A549 (cell line): ENCODE results near the gene PNPLA6. TPM values are rescaled to one million over a fixed set of nuclear protein-coding genes. Genes with fewer than 3 reads are reported as not detected.

Source experiments
- ATAC-seq, 2 experiments: fragments of 200-7000 bp in 1 of 2; fragments of >200 bp in 1 of 2; cut with Nextera tagmentation in 1 of 2; cut with Tn5 transposase in 1 of 2; 3 replicates each; pipeline versions ENCODE4 v1.8.0 to v1.9.1; 2018 to 2020; ENCODE audit warnings: mild to moderate bottlenecking in 1 of 2, moderate library complexity in 1 of 2
- CTCF ChIA-PET: fragments of 300-600 bp; sonication (Branson Sonifier 250); formaldehyde crosslinking; extraction: SDS; loops from one replicate; lab custom pipeline; 2021; ENCODE audit warnings: antibody characterized with exemption, inconsistent platforms; lab: Yijun Ruan, JAX
- POLR2A ChIA-PET: fragments of 350-600 bp; formaldehyde crosslinking; extraction: SDS; loops from one replicate; lab custom pipeline; 2021; ENCODE audit warnings: antibody characterized with exemption, inconsistent platforms; lab: Yijun Ruan, JAX
- DNase-seq, 2 experiments: peaks; one replicate each; pipeline versions ENCODE4 v3.0.0 to v3.0.0-alpha.2; 2011 to 2016; ENCODE audit warnings: low read depth in 1 of 2, low spot score in 1 of 2
- FAIRE-seq: peaks from 2 replicates; lab custom pipeline; 2011; peaks lifted over from hg19 to GRCh38; lab: Jason Lieb, UNC
- H3K27ac ChIP-seq, 2 experiments: fragments of >200 bp; sonication (Bioruptor Twin); formaldehyde crosslinking; 3 replicates each; pipeline ENCODE4 v1.5.1; 2016 to 2017
- H3K4me1 ChIP-seq: fragments of >200 bp; sonication (Bioruptor Twin); formaldehyde crosslinking; 3 replicates; pipeline ENCODE4 v1.6.1; 2016
- H3K4me2 ChIP-seq: fragments of >200 bp; sonication (Bioruptor Twin); formaldehyde crosslinking; 3 replicates; pipeline ENCODE4 v1.6.1; 2016
- H3K4me3 ChIP-seq: fragments of >200 bp; sonication (Bioruptor Twin); formaldehyde crosslinking; 3 replicates; pipeline ENCODE4 v1.5.1; 2016
- H3K9me3 ChIP-seq: fragments of >200 bp; sonication (Bioruptor Twin); formaldehyde crosslinking; 3 replicates; pipeline ENCODE4 v1.6.1; 2016
- CBX8 ChIP-seq: fragments of 200-600 bp; sonication (generic); IDR thresholded peaks from 2 replicates; pipeline ENCODE4 v1.6.1; 2016
- CEBPB ChIP-seq, 2 experiments: fragments of >200 bp in 1 of 2; sonication (Bioruptor Twin) in 1 of 2; formaldehyde crosslinking in 1 of 2; IDR thresholded peaks; 2 replicates each; pipeline ENCODE4 v1.6.1; 2012 to 2016
- E2F6 ChIP-seq: IDR thresholded peaks from 2 replicates; pipeline ENCODE4 v1.6.1; 2012; ENCODE audit warnings: low read depth, borderline replicate concordance
- EHMT2 ChIP-seq: fragments of 200-600 bp; sonication (generic); IDR thresholded peaks from 2 replicates; pipeline ENCODE4 v1.6.1; 2016; ENCODE audit warnings: antibody characterized with exemption, low read depth, mild to moderate bottlenecking, moderate library complexity
- HOXB13 ChIP-seq: fragments of 250-450 bp; sonication (Bioruptor Pico); IDR thresholded peaks from 2 replicates; pipeline ENCODE4 v1.5.0; 2020; ENCODE audit warnings: low read depth, mild to moderate bottlenecking, moderate library complexity
- HOXB5 ChIP-seq: fragments of 250-450 bp; sonication (Bioruptor Pico); IDR thresholded peaks from 2 replicates; pipeline ENCODE4 v1.5.0; 2020; ENCODE audit warnings: mild to moderate bottlenecking, moderate library complexity
- JUN ChIP-seq, 2 experiments: fragments of >200 bp; sonication (Bioruptor Twin); formaldehyde crosslinking; IDR thresholded peaks; 2 replicates in 1 of 2; 3 replicates in 1 of 2; pipeline ENCODE4 v1.6.1; 2016 to 2017
- MAFK ChIP-seq: fragments of 450-650 bp; IDR thresholded peaks from 2 replicates; pipeline ENCODE4 v1.6.1; 2014; ENCODE audit not compliant: partially characterized antibody
- MAX ChIP-seq: IDR thresholded peaks from 2 replicates; pipeline ENCODE4 v1.6.1; 2012
- NFE2L2 ChIP-seq: fragments of 150-350 bp; conservative IDR thresholded peaks from 2 replicates; pipeline ENCODE4 v1.6.1; 2014; ENCODE audit warnings: low read length
- POLR2A ChIP-seq: IDR thresholded peaks from 2 replicates; pipeline ENCODE4 v1.6.1; 2012; ENCODE audit warnings: mild to moderate bottlenecking, low read length
- REST ChIP-seq: fragments of 200-600 bp; sonication (generic); IDR thresholded peaks from 2 replicates; pipeline ENCODE4 v1.6.1; 2016; ENCODE audit warnings: antibody characterized with exemption, mild to moderate bottlenecking, moderate library complexity
- RNF2 ChIP-seq: fragments of 200-600 bp; sonication (generic); IDR thresholded peaks from 2 replicates; pipeline ENCODE4 v1.6.1; 2016; ENCODE audit warnings: low read depth, mild to moderate bottlenecking, antibody characterized with exemption, moderate library complexity, borderline replicate concordance
- TFCP2L1 ChIP-seq: fragments of 250-450 bp; sonication (Bioruptor Pico); IDR thresholded peaks from 2 replicates; pipeline ENCODE4 v1.5.0; 2021; ENCODE audit warnings: mild to moderate bottlenecking
- TP53 ChIP-seq: fragments of 250-450 bp; sonication (Bioruptor Pico); IDR thresholded peaks from 2 replicates; pipeline ENCODE4 v1.5.0; 2021; ENCODE audit warnings: mild to moderate bottlenecking, moderate library complexity
- USF2 ChIP-seq: fragments of 450-650 bp; IDR thresholded peaks from 2 replicates; pipeline ENCODE4 v1.6.1; 2014; ENCODE audit warnings: antibody characterized with exemption
- ZFP36 ChIP-seq: fragments of 450-650 bp; IDR thresholded peaks from 2 replicates; pipeline ENCODE4 v1.6.1; 2014; ENCODE audit warnings: borderline replicate concordance; ENCODE audit not compliant: partially characterized antibody
- WGBS: methylation state at CpG from one replicate; pipeline ENCODE4 v1.1.6; 2017; ENCODE audit errors: missing lambda C conversion rate; 5-methylcytosine and 5-hydroxymethylcytosine counted together
- polyA plus RNA-seq, 4 experiments: library from polyadenylated mRNA; depleted of rRNA in 3 of 4; stranded (reverse); fragments of >200 nt; fragmentation: RNase III in 1 of 4; extraction: RNeasy Plus Mini Kit Qiagen cat#74134 plus additional on column Dnase treatment in 1 of 4; gene quantifications; 2 replicates in 3 of 4; 3 replicates in 1 of 4; pipeline ENCODE4 v1.2.3, GENCODE V29; 2011 to 2017

PNPLA6 gene
- polyA plus RNA-seq, 2 of the 4 experiments (the other 2 are of a cell fraction): 17.0 to 58.1 TPM

- peak overlapping the region; percentile 82 to 85 for H3K27ac ChIP-seq
- H3K4me2 ChIP-seq: peak overlapping the region; percentile 98
- no peaks in the 10 kb centered on the region for H3K9me3 ChIP-seq
- peak overlapping the region; percentile 57 for H3K4me3 ChIP-seq
- CTCF ChIA-PET: no interaction called here
- peaks cover 23% of the 10 kb centered on the region for H3K4me1 ChIP-seq
- TF ChIP-seq TFCP2L1 (CRISPR knock-in tag) (no peak), EHMT2 (no peak), JUN (IDR thresholded peaks at IDR 0.05) (no peak)
- POLR2A ChIA-PET: interaction anchor here (0.5 to 1.6 kb wide), 4 partner anchors 8 to 1003 kb away, joined by 3 to 12 read pairs (median 4); a partner anchor contains a TSS
- WGBS: 92% methylated on average over 14 of the region's 19 CpGs
- no peak for DNase-seq
- ATAC-seq: no peak
- no peak for FAIRE-seq
Measured at GRCh38 chr19:7505288-7505681, 30.2 kb upstream of the PNPLA6 start.

- H3K9me3 ChIP-seq: no peaks in the 10 kb centered on the region
- ChIA-PET CTCF (no interaction called here), POLR2A (interaction anchor here (0.5 to 2.2 kb wide), 7 partner anchors 9 to 1003 kb away, joined by 3 to 12 read pairs (median 3); partner anchors contain the start of gene MCOLN1)
- FAIRE-seq (no peak), ATAC-seq (peak in 1 of 2 experiments; percentile 3; a peak in 3 of 6 replicates), DNase-seq (peak in 1 of 2 experiments; percentile 45)
- peaks cover 23% of the 10 kb centered on the region for H3K4me1 ChIP-seq
- WGBS: 13% methylated on average over 8 of the region's 33 CpGs
- H3K4me3 ChIP-seq: peak overlapping the region; percentile 57
- H3K4me2 ChIP-seq: peak overlapping the region; percentile 98
- peak; percentile 47; the same call in 1 of the 2 replicates for TF ChIP-seq HOXB5 (CRISPR knock-in tag)
- TF ChIP-seq MAX: peak; percentile 88
- TF ChIP-seq MAFK: peak; percentile 20
- 0 out of 2 replicates have a peak, but pooled peaks have one; percentile 36 for TF ChIP-seq E2F6
- TF ChIP-seq USF2: peak; percentile 89
- peak; percentile 38 for TF ChIP-seq POLR2A
- TF ChIP-seq TP53 (CRISPR knock-in tag): no peak
- no peak for TF ChIP-seq CBX8
- TF ChIP-seq HOXB13: 0 out of 2 replicates have a peak, but pooled peaks have one; percentile 29
- TF ChIP-seq RNF2: no peak
- TF ChIP-seq NFE2L2: 0 out of 2 replicates have a peak, but pooled peaks have one; percentile 6
- TF ChIP-seq CEBPB (IDR thresholded peaks at IDR 0.05): no peak
- TF ChIP-seq ZFP36: no peak
- peak; percentile 46; the same call in 1 of the 2 replicates for TF ChIP-seq REST
- peak overlapping the region; percentile 82 to 85 for H3K27ac ChIP-seq
Measured at GRCh38 chr19:7505682-7506384, 29.7 kb upstream of the PNPLA6 start.
